ENCODE results near the gene ICA1L. TPM values are rescaled to one million over a fixed set of nuclear protein-coding genes. Genes with fewer than 3 reads are reported as not detected.

The ICA1L gene
- total and polyA plus RNA-seq, 12 donors = 0.81 to 12.1 (median 6.6) TPM

DNA sequence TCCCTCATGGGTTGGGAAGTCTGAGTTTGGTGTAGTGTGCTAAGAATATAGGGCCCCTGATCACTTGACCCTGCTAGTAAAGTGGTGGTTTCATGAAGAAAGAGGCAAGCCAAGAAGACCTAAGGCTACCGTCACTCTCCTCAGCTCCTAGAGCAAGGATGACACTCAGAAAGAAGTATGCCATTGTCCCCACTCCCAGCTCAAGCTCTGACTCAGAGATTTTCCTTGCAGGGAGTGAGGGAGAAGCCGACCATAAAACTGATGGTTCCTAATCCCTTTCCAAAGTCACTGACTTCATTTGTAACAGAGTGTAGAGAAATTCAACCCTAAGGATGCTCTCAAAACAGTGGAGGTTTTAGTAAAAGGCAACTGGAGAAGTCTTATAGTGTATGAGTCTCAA, 80.9 kb downstream of the ICA1L start:
- H3K36me3 ChIP-seq = peaks cover 0 to 32% (median 2%) of the 10 kb centered on the region in 9 donors
- no peaks in the 10 kb centered on the region for H3K27me3 ChIP-seq
- no peaks in the 10 kb centered on the region for H3K4me1 ChIP-seq
- TF ChIP-seq, protein P1, sequence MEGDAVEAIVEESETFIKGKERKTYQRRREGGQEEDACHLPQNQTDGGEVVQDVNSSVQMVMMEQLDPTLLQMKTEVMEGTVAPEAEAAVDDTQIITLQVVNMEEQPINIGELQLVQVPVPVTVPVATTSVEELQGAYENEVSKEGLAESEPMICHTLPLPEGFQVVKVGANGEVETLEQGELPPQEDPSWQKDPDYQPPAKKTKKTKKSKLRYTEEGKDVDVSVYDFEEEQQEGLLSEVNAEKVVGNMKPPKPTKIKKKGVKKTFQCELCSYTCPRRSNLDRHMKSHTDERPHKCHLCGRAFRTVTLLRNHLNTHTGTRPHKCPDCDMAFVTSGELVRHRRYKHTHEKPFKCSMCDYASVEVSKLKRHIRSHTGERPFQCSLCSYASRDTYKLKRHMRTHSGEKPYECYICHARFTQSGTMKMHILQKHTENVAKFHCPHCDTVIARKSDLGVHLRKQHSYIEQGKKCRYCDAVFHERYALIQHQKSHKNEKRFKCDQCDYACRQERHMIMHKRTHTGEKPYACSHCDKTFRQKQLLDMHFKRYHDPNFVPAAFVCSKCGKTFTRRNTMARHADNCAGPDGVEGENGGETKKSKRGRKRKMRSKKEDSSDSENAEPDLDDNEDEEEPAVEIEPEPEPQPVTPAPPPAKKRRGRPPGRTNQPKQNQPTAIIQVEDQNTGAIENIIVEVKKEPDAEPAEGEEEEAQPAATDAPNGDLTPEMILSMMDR (IDR thresholded peaks at IDR 0.05) = no peak
- 96 to 97% methylated on average over 2 of the region's 2 CpGs for WGBS, 2 donors
- H3K9me3 ChIP-seq = no peaks in the 10 kb centered on the region
- H3K4me3 ChIP-seq = no peak overlapping the region
- intact Hi-C loops (cut with DNase I) = loop anchor here in 1 of 10 donors (10.0 kb wide), 1 partner anchor 74 kb away; no protein-coding TSS in a partner anchor
- ATAC-seq = no peak
- no peak overlapping the region for H3K27ac ChIP-seq
- DNase-seq = no peak

DNA sequence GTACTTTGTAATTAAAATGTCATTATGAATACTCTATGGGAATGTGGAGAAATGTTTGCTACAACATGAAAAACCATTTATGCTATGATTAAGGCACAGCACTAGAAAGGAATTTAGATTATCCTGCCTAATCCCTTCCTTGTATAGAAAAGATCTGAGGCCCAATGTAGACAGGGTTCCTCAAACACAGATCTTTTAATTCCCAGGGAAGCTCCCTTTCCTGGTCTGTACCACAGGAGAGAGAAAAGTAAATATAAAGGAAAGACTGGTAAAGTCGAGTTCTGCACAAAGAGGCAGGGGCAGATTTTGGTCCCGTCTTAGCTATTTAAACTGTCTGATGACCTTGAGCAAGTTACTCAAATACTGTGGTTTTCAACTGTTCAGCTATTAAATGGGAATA, 84.7 kb downstream of the ICA1L start:
- DNase-seq (no peak), ATAC-seq (no peak)
- Histone ChIP-seq H3K36me3 (peaks cover 0 to 60% (median 10%) of the 10 kb centered on the region in 9 donors), H3K27me3 (no peaks in the 10 kb centered on the region), H3K27ac (no peak overlapping the region), H3K4me3 (no peak overlapping the region), H3K9me3 (no peaks in the 10 kb centered on the region), H3K4me1 (no peaks in the 10 kb centered on the region)
- TF ChIP-seq, protein P1 (IDR thresholded peaks at IDR 0.05) = no peak
- WGBS, 2 donors = 72 to 80% methylated on average over 2 of the region's 2 CpGs
- intact Hi-C loops (cut with DNase I) = no loop called here

DNA sequence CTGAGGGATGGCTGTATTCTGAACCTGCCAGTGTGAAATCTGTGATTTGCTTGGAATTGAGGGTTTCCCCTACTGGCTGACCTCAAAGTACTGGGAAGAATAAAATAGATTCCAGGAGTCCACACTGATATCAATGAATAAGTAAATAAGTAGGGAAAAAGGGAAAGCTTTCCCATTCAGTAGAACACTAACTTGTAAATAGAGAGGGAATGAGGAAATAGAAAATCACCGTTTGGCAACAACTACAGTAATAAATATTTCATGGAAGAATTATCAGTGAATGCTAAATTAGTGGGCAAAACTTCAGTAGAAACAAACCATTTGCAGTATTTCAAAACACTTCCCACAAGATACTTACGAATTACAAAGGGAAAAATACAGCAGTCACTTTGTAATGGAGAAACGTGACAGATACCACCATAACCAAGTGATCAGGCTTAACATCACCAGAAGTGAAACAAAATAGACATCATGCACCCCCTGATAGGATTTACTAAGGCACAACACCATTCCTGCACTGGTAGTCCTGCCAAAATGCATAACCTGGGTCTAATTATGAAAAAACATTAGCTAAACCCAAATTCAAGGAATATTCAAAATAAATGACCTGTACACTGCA, 88.5 kb downstream of the ICA1L start:
- intact Hi-C loops (cut with DNase I) = no loop called here
- Histone ChIP-seq H3K4me1 (no peaks in the 10 kb centered on the region), H3K9me3 (no peaks in the 10 kb centered on the region), H3K27ac (no peak overlapping the region), H3K36me3 (peaks cover 0 to 83% (median 10%) of the 10 kb centered on the region in 9 donors), H3K4me3 (no peak overlapping the region), H3K27me3 (no peaks in the 10 kb centered on the region)
- ATAC-seq (no peak), DNase-seq (no peak)
- TF ChIP-seq, protein P1 (IDR thresholded peaks at IDR 0.05) = no peak
- 75 to 83% methylated on average over 3 of the region's 3 CpGs for WGBS, 2 donors

DNA sequence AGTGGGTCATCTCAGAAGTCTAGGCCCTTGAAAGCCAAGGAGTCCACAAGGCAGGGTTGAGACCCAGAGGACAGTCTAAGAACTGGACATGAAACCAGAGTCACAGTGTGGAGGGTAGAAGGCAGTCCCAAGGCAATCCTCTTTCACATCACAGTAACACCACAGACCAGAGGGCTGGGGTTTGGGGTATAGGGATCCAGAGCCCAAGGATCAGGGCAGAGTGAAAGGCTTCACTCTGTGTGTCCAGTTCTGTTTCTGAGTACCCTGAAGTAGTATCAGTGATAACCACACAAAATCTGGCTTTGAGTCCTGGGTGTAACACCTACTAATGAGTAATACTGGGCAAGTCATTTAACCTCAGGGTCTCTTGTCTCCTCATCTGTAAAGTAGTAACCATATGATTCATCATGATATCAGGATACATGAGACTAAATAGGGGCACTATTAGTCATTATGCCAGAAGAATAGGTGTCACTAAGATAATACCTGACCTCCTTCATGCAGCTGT, 91.0 kb downstream of the ICA1L start:
- TF ChIP-seq, protein P1 (IDR thresholded peaks at IDR 0.05) = no peak
- DNase-seq (no peak), ATAC-seq (no peak)
- Histone ChIP-seq H3K27ac (no peak overlapping the region), H3K36me3 (peaks cover 0 to 72% (median 7%) of the 10 kb centered on the region in 9 donors), H3K4me1 (no peaks in the 10 kb centered on the region), H3K4me3 (no peak overlapping the region), H3K9me3 (no peaks in the 10 kb centered on the region), H3K27me3 (no peaks in the 10 kb centered on the region)
- intact Hi-C loops (cut with DNase I) = no loop called here
